HG03378 (cell line): Measurements from ENCODE around the gene FTCD.

ENCODE experiments used
- ATAC-seq: cut with Tn5 transposase; IDR thresholded peaks from one replicate; pipeline ENCODE4 v1.9.1; 2021; ENCODE audit warnings: mild to moderate bottlenecking, moderate library complexity; ENCODE audit not compliant: unreplicated experiment

Gene FTCD

GRCh38 chr21:46124926-46125845 lies 30.2 kb downstream of the FTCD start:
- ATAC-seq = no peak

GRCh38 chr21:46124083-46124925 lies 31.1 kb downstream of the FTCD start:
- ATAC-seq = no peak

- ATAC-seq = no peak
These were observed 32.4 kb downstream of the FTCD start for GRCh38 chr21:46122758-46123683.

DNA sequence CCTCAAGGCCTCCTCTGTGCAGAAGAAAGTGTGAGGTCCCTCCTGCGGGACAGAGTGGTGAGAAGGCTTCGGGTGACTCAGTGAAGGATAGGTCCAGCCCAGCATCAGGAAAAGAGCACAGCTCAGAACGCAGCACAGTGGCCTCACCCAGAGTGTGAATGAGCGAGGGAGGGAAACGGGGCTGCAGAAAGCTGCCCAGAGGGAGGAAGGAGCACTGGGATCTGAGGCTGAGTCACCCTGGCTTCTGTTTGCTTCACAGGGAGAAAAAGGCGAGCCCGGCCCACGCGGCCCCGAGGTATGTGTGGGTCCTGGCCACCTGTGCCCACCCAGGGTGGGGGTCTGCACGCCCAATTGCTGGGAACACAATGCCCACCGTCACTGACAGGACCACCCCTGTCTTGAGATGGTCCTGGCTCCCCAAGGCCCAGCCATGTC lies 33.1 kb downstream of the FTCD start:
- no peak for ATAC-seq

DNA sequence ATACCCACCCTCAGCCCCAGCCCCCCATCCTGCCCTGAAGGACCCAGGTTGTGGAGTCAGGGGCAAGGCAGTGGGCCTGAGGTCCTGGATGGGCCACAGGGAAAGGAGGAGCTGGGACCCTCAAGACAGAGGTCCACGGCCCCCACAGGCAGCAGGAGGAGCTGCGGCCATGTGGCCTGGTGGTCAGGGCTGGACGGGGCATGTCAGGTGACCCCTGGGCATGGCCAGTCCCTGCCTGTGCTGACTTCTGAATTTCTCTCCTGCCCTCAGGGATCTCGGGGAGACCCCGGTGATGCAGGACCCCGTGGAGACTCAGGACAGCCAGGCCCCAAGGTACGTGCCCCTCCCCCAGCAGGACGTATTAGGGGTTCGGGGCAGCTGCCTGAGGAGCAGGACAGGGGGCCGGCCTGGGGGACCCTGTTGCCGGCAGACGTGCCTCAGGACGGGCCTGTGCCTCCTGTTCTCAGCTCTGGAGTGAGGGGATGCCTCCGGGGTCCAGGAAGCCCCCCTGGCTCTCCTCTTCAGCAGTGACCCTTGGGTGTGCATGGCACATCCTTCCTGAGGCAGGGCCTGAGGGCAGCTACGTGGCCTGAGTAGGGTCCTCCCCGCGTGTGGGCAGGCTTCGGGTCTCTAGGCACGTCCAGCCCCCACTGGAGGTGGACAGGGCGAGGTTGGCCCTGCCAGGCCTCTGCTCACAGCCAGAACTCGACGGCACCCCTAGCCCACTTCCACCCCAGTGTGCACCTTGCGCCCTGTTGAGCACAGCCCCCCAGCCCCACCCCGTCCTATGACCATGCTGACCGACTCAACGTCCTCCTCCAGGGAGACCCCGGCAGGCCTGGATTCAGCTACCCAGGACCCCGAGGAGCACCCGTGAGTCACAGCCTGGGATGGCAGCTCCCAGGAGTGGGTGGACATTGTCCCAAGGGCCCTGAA lies 33.8 kb downstream of the FTCD start:
- no peak for ATAC-seq

DNA sequence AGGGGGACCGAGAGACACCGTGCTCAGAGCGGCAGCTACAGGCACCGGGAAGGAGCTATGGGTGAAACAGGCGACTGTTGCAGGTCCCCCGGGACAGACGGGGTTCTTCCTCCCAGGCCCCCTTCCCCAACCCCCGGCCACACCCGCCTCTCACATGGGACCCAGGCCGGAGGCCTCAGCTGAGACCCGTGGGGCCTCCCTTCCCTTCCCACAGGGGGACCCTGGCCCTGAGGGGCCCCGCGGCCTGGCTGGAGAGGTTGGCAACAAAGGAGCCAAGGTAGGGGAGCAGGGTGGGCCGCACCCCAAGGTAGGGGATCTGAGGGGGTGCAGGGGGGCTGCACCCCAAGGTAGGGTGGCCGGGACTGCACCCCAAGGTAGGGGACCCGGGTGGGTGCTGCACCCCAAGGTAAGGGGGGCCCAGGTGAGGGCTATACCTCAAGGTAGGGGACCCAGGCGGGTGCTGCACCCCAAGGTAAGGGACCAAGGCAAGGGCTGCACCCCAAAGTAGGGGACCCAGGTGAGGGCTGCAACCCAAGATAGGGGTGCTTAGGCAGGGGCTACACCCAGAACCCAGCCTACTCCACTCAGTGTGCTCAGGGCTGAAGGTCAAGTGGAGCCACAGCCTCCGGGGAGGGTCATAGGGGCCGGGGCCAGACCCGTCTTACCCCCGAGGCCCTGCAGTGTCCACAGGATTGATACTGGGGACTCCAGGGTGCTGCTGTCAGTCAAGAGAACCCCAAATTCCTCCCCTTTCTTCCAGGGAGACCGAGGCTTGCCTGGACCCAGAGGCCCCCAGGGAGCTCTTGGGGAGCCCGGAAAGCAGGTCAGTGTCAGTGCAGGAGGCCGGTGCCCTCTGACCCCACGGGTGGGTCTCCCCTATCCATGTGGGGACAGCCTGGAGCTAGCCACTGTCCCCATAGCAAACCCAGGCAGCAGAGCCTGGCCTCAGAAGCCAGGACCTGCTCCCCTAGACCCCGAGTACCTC lies 34.8 kb downstream of the FTCD start:
- no peak for ATAC-seq

GRCh38 chr21:46119637-46120271 lies 35.6 kb downstream of the FTCD start:
- no peak for ATAC-seq

GRCh38 chr21:46119144-46119636 lies 36.2 kb downstream of the FTCD start:
- no peak for ATAC-seq

DNA sequence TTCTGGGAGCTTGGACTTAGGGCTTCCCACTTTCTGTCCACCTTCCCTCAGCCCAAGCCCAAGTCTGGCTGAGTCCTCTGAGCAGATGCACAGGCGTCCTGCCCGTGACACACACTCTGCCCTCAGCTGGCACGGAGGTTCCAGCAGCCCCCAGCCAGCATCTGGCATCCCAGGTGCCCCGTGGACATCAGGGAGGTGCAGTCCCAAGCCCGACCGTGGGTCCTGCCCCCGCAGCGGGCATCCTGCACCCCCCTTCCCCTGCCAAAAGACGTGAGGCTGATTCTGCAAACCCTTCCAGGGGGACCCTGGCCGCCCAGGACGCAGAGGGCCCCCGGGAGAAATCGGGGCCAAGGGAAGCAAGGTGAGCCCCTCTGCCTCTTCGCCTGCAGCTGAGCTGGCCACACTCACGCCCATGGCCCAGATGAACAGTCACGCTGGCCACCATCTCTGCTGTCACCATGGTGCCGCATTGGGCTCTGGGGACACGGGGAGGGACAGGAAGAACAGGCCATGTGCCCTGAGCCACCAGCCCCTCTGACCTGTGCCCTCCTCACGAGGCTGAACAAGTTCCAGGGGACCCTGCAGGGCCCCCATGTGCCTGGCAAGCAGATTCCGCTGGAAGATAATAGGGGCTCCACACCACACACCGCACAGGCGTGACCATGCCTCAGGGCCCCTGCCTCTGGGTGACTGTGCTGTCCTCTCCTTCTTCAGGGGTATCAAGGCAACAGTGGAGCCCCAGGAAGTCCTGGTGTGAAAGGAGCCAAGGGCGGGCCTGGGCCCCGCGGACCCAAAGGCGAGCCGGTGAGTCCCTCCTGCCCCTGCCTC lies 36.8 kb downstream of the FTCD start:
- no peak for ATAC-seq

DNA sequence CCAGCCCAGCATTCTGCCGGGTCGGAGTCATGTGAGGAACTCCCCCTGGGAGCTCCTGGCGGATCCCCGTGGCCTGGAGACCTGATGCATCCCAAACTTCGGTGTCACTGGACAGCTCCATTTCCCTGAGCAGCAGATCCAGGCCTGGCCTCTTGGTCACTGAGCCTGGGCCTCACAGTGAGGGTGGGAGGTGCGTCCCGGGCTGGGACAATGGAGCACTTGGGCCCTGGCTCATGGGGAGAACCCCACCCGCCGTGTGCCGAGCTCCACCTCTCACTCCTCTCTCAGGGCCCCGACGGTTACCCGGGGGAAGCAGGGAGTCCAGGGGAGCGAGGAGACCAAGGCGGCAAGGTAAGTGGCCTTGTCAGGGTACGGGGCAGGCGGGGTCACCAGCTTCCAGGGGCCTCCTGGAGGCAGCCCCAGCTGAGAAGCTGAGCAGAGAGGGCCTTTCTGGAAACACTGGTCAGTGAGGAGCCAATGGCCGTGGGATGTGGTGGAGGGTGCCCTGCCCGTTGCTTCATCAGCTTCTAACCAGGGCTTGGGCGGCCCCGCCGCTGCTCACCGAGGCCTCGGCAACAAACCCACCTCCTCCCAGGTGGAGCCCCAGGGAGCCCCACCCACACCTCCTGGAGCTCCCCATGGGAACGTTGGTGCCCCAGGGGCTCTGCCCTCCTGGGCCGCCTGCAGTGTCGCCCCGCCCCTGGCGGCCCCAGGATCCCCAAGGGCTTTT lies 37.6 kb downstream of the FTCD start:
- no peak for ATAC-seq

- ATAC-seq = no peak
These were observed 38.4 kb downstream of the FTCD start for GRCh38 chr21:46116776-46117585.

DNA sequence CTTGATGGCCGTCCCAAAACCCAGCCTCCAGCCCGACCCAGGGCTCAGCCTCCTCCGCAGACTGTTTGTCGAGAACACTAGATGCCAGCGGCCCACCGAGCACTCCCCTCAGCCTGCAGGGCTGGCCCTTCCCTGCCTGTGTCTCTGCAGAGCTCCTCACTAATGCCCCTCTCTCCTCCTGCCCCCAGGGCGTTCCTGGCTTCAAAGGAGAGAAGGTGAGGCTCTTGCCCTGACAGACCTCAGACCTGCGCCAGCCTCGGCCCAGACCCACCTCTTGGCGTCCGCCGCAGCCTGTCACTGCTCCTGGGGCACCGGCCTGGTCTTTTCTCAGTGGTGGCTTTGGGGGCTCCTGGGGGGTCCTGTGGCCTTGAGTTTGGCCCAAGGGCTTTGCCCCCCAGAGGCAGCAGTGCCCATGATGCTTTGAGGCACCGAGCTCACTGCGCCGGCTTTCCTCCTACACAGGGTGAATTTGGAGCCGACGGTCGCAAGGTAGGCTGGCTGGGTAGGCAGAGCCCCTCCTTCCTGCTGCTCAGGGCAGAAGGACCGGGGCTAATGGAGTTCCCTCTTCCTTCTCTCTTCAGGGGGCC lies 39.1 kb downstream of the FTCD start:
- no peak for ATAC-seq

- no peak for ATAC-seq
These were observed 39.8 kb downstream of the FTCD start for GRCh38 chr21:46115441-46116188.

DNA sequence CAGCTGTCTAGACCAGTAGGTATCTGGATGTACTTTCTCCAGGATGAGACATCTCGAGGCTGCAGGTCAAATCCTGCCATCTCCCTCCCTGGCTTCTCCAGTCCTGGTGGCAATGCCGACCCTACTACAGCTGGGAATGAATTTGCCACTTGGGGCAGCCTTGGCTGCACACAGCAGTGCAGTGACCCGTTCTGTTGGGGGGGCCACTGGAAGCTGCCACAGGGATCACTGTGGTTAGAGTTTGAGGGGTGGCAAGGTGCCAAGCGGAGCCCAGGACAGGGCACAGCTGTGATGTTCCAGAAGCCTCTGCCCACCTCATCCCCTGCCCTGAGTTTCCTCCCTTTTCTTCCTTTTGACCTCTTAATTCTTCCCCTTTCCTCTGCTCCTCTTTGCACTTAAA lies 40.4 kb downstream of the FTCD start:
- ATAC-seq = no peak
